ENCODE measurements around the gene PIGO.

Gene PIGO

GRCh38 chr9:35054185-35054835, 42.1 kb downstream of the PIGO start:
- Mint-ChIP-seq H3K36me3 (ENCODE audit: insufficient read depth) (peaks cover 91% of the 10 kb centered on the region), H3K9me3 (no peaks in the 10 kb centered on the region), H3K4me3 (no peak overlapping the region), H3K27ac (peak overlapping the region in 1 of 2 donors; percentile 39), H3K4me1 (ENCODE audit: low read depth in 2 of 2) (peaks cover 6 to 7% of the 10 kb centered on the region in 2 donors), H3K27me3 (no peaks in the 10 kb centered on the region)
- DNase-seq (no peak), ATAC-seq (replicated peaks) (no peak)

GRCh38 chr9:35051069-35051967, 45.1 kb downstream of the PIGO start:
- DNase-seq (peak; percentile 29 to 49 (median 37)), ATAC-seq (replicated peaks) (peak; percentile 81)
- Mint-ChIP-seq H3K27ac (no peak overlapping the region), H3K27me3 (no peaks in the 10 kb centered on the region), H3K9me3 (no peaks in the 10 kb centered on the region), H3K36me3 (ENCODE audit: insufficient read depth) (peaks cover 73% of the 10 kb centered on the region), H3K4me1 (ENCODE audit: low read depth in 2 of 2) (peaks cover 3 to 7% of the 10 kb centered on the region in 2 donors), H3K4me3 (no peak overlapping the region)

GRCh38 chr9:35048511-35048910, 47.9 kb downstream of the PIGO start:
- Mint-ChIP-seq H3K36me3 (ENCODE audit: insufficient read depth) (peaks cover 60% of the 10 kb centered on the region), H3K4me3 (no peak overlapping the region), H3K4me1 (ENCODE audit: low read depth in 2 of 2) (peaks cover 5 to 7% of the 10 kb centered on the region in 2 donors), H3K27me3 (no peaks in the 10 kb centered on the region), H3K27ac (no peak overlapping the region), H3K9me3 (no peaks in the 10 kb centered on the region)
- DNase-seq (no peak), ATAC-seq (replicated peaks) (no peak)

GRCh38 chr9:35044071-35044470, 52.3 kb downstream of the PIGO start:
- no peak for ATAC-seq (replicated peaks)
- Mint-ChIP-seq H3K4me1 (ENCODE audit: low read depth in 2 of 2) (peaks cover 0 to 2% of the 10 kb centered on the region in 2 donors), H3K4me3 (no peak overlapping the region), H3K27ac (peak overlapping the region in 1 of 2 donors; percentile 6), H3K27me3 (no peaks in the 10 kb centered on the region), H3K36me3 (ENCODE audit: insufficient read depth) (peaks cover 38% of the 10 kb centered on the region), H3K9me3 (no peaks in the 10 kb centered on the region)
- DNase-seq = no peak

GRCh38 chr9:35042891-35043545, 53.4 kb downstream of the PIGO start:
- Mint-ChIP-seq H3K4me1 (ENCODE audit: low read depth in 2 of 2) (peaks cover 0 to 2% of the 10 kb centered on the region in 2 donors), H3K36me3 (ENCODE audit: insufficient read depth) (peaks cover 34% of the 10 kb centered on the region), H3K9me3 (no peaks in the 10 kb centered on the region), H3K27me3 (no peaks in the 10 kb centered on the region), H3K27ac (peak overlapping the region; percentile 6 to 27), H3K4me3 (no peak overlapping the region)
- DNase-seq = no peak
- no peak for ATAC-seq (replicated peaks)

GRCh38 chr9:35042081-35042604, 54.2 kb downstream of the PIGO start:
- ATAC-seq (replicated peaks) = no peak
- Mint-ChIP-seq H3K27me3 (no peaks in the 10 kb centered on the region), H3K4me1 (ENCODE audit: low read depth in 2 of 2) (peaks cover 0 to 2% of the 10 kb centered on the region in 2 donors), H3K36me3 (ENCODE audit: insufficient read depth) (peaks cover 30% of the 10 kb centered on the region), H3K9me3 (no peaks in the 10 kb centered on the region), H3K27ac (no peak overlapping the region), H3K4me3 (no peak overlapping the region)
- DNase-seq = no peak
